ENCODE measurements around the gene MAP3K20. TPM values are rescaled to one million over a fixed set of nuclear protein-coding genes. Genes with fewer than 3 reads are reported as not detected.

The MAP3K20 gene
- total and polyA plus RNA-seq, 2 donors (not counting 3 experiments of a cell fraction or from before 2014, with no cell fraction given): 7.8 to 31.5 TPM

DNA sequence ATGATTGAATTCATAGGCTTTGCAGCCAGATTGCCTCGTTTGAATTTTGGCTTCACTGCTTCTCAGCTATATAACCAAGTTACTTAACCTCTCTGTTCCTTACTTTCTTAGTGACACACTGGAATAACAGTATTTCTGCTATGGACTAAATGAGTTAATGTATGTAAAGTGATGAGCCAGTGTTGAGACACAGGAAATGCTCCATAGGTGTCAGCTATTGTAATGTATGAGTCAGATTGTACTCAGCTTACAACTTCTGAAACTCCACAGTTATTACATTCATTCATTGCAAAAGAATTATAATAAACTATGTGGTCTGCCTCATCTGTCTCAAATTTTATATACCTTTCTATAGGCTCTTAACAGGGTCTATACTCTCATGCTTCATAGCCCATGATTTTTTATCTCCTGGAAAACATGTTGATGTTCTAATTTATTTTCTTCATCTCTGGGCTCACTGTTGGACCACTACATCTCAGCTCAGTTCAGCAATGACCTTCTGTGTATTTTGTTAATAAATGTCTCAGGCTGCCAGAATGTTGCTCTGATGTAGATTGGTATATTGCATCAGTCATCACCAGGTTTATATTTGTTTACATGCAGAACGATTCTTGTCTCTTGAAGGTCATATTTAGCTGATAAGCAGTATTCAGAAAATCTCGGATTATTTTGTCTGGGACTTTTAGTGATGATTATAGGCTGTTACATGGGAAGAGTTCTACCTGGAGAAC is 76.2 kb downstream of the MAP3K20 start:
- BruUV-seq (replicated peaks): TSS peak; percentile 36
- no peak overlapping the region for H3K9ac ChIP-seq (replicated peaks; ENCODE audit: extremely low read depth, insufficient read depth, low read length)
- DNase-seq (ENCODE audit: low read depth, low spot score): peak; percentile 66
- no peak overlapping the region for H3K4me3 ChIP-seq (replicated peaks in 1 of 3; ENCODE audit: insufficient read depth in 1 of 3, low read depth in 1 of 3, low read length in 3 of 3)
- H3K79me2 ChIP-seq (ENCODE audit: control insufficient read depth, insufficient read depth, low read length): peaks cover 1% of the 10 kb centered on the region
- peak; percentile 84 for FAIRE-seq
- H3K27ac ChIP-seq (ENCODE audit: insufficient read depth, low read depth, low read length): peak overlapping the region; percentile 3
- POLR2A ChIA-PET: no interaction called here
- CTCF ChIA-PET: interaction anchor here (1.0 to 3.5 kb wide), 5 partner anchors 9 to 124 kb away, joined by 3 to 20 read pairs (median 4); no protein-coding TSS in a partner anchor
- no peaks in the 10 kb centered on the region for H4K20me1 ChIP-seq (replicated peaks; ENCODE audit: control insufficient read depth, extremely low read depth, insufficient read depth, low read length)
- no peaks in the 10 kb centered on the region for H3K9me1 ChIP-seq (replicated peaks; ENCODE audit: control insufficient read depth, extremely low read depth, insufficient read depth, low read length)
- H2AFZ ChIP-seq (ENCODE audit: low read depth, low read length): no peak overlapping the region
- H3K4me2 ChIP-seq (ENCODE audit: insufficient read depth, low read length): peak overlapping the region; percentile 60
- peaks cover 18% of the 10 kb centered on the region for H3K4me1 ChIP-seq (ENCODE audit: control insufficient read depth, extremely low read depth, insufficient read depth, low read length)
- TF ChIP-seq GATA2 (IDR thresholded peaks at IDR 0.05; ENCODE audit: insufficient read depth, insufficient read length, low read depth, low read length) (no peak), JUN (IDR thresholded peaks at IDR 0.05; ENCODE audit: borderline replicate concordance, insufficient read depth, insufficient read length, low read depth) (peak; percentile 74), POLR2AphosphoS5 (IDR thresholded peaks at IDR 0.05; ENCODE audit: insufficient read depth, low read depth, low read length) (peak; percentile 33), CTCF (IDR thresholded peaks at IDR 0.05; ENCODE audit: extremely low read depth in 1 of 2, insufficient read depth in 1 of 2, low read depth in 1 of 2, low read length in 2 of 2) (no peak), FOS (IDR thresholded peaks at IDR 0.05; ENCODE audit: borderline replicate concordance, insufficient read depth, low read length) (peak; percentile 96), EZH2 (IDR thresholded peaks at IDR 0.05; ENCODE audit: borderline replicate concordance, low read depth, low read length, severe bottlenecking) (no peak)
- dilution Hi-C loops (cut with MboI; ENCODE audit: extremely low pct_ligation_motif_present, low sequenced_read_pairs): no loop called here
- intact Hi-C loops (cut with micrococcal nuclease): no loop called here
- no peaks in the 10 kb centered on the region for H3K9me3 ChIP-seq (replicated peaks; ENCODE audit: control insufficient read depth, insufficient read depth, low read length)
- H3K27me3 ChIP-seq (ENCODE audit: control insufficient read depth in 2 of 2, insufficient read depth in 2 of 2, low read length in 2 of 2): no peaks in the 10 kb centered on the region
- H3K36me3 ChIP-seq (ENCODE audit: control insufficient read depth in 2 of 2, extremely low read depth in 1 of 2, insufficient read depth in 2 of 2, low read length in 2 of 2): no peaks in the 10 kb centered on the region
